Muscle of arm (tissue), 12 donors: Measurements from ENCODE around the gene THUMPD2. TPM values are rescaled to one million over a fixed set of nuclear protein-coding genes. Genes with fewer than 3 reads are reported as not detected.

ENCODE experiments used
- DNase-seq: peaks from one replicate; pipeline ENCODE4 v3.0.0-alpha.2; 2013
- polyA plus RNA-seq, 12 donors: library from polyadenylated mRNA; unstranded; fragments of 120-200 nt; gene quantifications; one replicate each; pipeline ENCODE4 v1.2.1, GENCODE V29; 2013; ENCODE audit not compliant: insufficient read length in 12 of 12

THUMPD2 gene
- polyA plus RNA-seq, 12 donors, result 13.3 to 28.2 (median 18.3) TPM; not detected in 1

GRCh38 chr2:39719317-39719716 is 59.7 kb downstream of the THUMPD2 start:
- no peak for DNase-seq

DNA sequence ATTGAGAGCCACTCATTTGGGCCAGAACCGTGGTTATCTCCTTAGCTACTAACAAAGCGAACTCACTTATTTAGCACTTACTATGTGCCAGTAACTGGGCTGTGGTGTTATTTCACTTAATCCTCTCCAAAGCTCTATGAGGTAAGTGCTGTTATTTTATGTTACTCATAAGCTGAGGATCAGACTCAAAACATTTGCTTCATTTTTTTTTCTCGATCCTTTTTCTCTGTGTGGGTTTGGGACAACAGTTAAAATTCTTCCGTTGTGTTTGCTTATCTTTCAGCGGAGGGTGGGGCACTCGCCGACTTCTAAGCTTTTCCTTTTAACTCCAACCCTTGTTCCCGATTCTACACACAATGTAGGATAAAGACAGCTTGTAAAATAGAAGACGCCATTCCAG is 60.6 kb downstream of the THUMPD2 start:
- no peak for DNase-seq

DNA sequence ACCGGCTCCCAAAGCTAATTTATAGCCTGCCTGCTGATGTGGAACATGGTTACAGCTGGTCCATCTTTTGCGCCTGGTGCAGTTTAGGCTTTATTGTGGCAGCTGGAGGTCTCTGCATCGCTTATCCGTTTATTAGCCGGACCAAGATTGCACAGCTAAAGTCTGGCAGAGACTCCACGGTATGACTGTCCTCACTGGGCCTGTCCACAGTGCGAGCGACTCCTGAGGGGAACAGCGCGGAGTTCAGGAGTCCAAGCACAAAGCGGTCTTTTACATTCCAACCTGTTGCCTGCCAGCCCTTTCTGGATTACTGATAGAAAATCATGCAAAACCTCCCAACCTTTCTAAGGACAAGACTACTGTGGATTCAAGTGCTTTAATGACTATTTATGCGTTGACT is 62.0 kb downstream of the THUMPD2 start:
- no peak for DNase-seq

DNA sequence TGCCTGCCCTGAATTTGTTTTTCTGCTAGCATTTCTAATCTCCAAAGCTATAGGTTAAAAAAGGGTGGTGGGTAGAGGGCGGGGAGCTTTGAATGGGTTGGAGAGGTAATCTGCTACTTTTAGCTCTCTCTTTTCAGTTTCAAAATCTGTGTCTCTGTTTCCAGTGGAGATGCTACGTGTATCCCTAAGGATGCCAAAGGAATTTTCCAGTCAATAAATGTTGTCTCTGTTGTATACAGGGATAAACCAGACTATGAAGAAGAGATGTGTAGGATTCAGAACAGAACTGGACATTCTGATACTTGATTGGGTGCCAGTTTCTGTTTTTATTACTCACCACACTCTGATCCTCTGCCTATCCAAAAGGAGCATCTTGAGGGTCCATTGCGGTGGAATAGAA is 63.2 kb downstream of the THUMPD2 start:
- no peak for DNase-seq

DNA sequence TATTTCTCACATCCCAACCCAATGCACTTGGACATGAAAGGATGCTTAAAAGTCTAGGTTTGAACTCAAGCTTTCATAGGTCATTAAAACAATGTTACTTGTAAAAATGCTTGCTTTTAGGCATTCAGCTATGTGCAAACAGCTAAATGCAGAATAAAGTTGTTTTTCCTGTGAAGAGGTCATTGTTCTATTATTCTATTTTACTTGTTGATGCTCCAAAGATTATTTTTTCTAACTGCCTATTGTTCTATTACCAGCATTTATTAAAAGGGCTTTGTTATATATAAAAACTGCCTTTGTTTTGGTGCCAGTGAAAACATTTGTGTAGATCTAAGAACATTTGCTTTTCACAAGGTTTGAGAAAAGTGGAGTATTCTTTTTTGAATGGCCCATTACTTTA is 64.0 kb downstream of the THUMPD2 start:
- DNase-seq, result no peak

DNA sequence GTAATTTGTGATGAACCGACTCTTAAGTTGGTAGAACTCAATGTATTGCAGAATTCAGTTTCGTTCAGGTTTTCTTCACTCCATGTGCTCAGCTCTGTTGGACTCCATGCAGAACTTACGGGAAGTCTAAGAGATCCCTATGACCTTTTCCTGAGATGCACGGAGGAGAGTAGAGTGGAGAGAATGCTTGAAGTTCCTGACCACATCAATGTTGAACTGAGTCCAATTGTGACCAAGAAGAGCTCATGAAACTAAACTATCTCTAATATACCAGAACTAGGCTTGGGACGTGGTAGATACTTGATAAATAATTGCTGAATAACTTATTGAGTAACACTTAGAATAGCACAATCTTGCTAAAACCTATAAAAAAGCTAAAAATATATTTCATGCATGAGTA is 66.1 kb downstream of the THUMPD2 start:
- no peak for DNase-seq

DNA sequence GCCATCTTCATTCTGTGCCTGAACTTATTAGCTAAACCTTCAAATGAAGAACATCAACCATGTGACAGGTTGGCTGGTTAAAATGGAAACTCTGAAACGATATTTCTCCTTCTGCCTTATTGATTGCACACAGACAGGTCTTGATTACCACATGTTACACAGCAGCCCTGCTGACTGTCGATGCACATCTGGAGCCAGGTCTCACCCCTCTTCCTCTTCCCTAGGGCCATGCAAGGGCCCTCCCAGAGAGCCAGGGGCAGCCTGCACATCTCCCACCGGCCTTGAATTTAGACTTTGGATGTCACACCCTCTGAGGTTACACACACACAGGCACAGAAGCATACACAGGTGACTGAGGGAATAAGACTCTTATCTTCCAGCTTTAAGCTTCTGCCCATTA is 68.3 kb downstream of the THUMPD2 start:
- DNase-seq, result no peak

GRCh38 chr2:39708003-39708402 is 71.1 kb downstream of the THUMPD2 start:
- no peak for DNase-seq

- DNase-seq, result no peak
Observed at GRCh38 chr2:39706945-39707344, 72.1 kb downstream of the THUMPD2 start.

DNA sequence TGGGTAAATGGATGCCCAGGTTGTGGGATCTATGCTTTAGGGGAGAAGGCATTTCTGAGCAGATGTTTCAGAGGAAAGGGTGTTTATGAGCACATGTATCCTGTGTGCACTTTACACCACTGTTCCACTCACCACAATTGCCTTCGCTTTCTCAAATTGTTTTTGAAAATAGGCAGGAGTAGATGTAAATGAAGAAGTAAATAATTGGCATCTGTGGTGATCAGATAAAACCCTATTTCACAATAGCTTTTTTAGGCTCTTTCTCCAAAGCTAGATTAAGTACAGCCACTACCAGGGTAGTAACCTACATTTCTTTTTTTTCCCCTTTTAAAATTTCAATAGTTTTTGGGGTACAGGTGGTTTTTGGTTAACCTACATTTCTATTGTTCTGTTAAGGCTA is 72.7 kb downstream of the THUMPD2 start:
- no peak for DNase-seq

- no peak for DNase-seq
Observed at GRCh38 chr2:39705638-39706037, 73.4 kb downstream of the THUMPD2 start.

- DNase-seq, result no peak
Observed at GRCh38 chr2:39704540-39704939, 74.5 kb downstream of the THUMPD2 start.

GRCh38 chr2:39703181-39703872 is 75.7 kb downstream of the THUMPD2 start:
- no peak for DNase-seq

DNA sequence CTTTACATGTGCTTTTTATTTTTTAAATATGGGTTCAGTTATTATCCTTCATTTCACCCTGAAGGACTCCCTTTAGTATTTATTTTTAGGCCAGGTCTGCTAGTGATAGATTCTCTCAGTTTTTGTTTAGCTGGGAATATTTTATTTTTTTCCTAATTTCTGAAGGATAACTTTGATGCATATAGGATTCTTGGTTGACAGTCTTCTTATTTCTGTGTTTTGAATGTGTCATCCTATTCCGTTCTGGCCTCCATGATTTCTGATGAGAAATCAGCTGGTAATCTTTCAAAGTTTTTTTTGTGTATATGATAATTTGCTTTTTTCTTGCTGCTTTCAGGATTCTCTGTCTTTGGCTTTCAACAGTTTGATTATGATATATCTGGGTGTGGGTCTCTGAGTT is 77.9 kb downstream of the THUMPD2 start:
- no peak for DNase-seq

DNA sequence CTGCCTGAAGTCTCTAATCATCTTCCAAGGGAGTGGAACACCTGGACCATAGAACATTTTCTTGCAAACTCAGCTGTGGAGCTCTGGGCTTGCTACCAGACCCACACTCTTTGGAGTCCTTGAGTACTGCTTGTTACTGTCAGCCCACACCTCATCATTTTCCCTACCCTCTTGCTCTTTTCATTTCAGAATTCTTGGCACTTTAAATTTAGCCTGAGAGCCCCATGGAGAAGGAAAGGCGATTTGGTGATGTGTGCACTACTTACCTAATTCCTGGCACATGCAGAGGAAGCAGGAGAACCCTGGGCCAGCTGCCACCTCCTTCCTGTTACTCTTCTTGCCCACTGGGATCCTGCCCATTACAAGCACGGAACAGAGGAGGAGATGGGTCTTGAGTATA is 81.6 kb downstream of the THUMPD2 start:
- peak; percentile 25 for DNase-seq

GRCh38 chr2:39696838-39697237 is 82.2 kb downstream of the THUMPD2 start:
- peak; percentile 36 for DNase-seq

DNA sequence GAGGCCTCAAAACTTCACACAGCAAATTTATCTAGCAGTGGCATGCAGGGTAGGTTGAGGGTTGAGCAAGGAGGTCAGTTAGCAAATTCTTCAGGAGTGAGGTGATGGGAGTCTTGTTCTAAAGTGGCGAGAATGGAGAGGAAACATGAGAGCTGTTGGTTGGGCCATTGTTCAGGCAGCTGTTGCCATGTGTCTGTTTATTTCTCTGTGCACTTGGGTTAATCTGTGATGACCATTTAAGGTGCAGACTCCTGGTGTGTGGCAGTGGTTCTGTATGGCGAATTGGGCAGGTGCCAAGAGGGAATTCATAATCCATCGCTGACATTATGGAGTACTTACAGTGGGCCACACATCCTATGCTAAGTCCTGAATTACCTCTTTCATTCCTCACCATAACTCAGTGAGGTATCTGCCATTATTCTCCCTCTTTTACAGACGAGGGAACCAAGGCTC is 82.9 kb downstream of the THUMPD2 start:
- DNase-seq, result peak; percentile 18

DNA sequence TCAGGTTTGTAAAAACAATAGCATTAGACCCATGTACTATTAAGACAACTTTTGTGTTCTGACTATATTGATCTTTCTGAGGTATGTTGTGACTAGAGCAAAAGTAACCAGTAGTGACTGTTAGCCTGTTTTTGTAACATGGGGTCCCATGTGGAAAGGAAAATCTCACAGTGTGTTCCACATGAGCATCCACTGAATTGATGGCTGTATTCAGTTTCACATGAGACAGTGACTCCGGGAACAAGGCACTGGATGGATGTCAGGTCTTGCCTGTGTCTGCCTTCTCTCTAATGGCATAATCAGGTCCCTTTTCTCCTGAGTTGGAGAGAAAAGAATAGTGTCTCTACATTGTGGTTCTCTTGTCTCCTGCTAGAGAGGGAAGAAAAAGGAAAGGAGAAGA is 85.8 kb downstream of the THUMPD2 start:
- no peak for DNase-seq

DNA sequence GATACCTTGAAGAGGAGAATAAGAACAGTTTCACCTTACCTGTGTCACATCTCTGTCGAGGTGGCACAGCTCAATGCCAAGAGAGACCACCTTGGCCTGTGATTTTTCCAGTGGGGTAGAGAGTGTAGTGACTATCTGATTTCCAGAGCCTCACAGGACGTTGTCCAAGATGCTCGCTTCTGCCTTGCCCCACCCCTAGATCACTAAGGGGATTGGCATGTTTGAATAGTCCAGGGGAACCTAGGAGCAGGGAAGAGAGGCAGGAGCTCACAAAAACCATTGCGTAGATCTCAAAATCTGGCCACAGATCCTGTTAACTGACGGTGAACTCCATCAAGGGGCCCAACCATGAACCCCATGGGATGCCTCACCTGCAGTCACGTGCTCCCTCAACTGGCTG is 89.2 kb downstream of the THUMPD2 start:
- no peak for DNase-seq

GRCh38 chr2:39689272-39689841 is 89.7 kb downstream of the THUMPD2 start:
- no peak for DNase-seq

DNA sequence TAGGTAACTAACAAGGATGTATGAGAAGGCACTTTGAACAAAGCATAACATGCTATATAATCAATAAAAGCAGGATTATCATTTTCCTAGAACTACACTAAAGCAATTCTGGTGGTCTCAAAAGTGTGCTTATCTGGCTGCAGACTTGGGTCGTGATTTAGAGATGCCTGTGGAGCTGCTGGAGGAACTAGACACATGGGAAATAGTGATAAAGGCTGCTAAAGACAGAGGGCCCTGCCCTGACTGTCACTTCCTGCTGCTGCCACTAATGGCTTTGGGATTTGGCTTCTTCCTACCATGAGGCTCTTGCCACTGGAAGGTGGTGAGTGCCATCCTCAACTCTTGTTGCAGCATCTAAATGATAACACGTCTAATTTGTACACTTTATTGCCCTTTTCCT is 90.9 kb downstream of the THUMPD2 start:
- DNase-seq, result no peak

DNA sequence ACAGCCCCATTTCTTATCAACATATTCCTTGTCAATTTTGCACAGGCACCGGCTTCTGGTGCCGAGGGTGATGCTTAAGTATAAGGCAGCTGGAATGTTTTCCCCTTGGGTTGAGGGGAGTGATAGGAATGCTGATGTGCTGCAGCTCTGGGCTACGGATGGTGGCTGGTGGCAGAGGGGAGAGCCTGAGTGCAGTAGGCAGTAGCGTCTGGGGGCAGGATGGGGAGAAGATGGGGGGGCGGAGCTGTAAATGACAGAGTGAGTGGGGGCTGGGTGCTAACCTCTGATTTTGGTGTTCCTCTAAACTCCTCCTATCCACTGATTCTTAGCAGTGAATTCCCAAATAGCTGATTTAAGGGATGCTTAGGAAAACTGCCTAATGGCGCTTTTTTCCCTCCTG is 92.6 kb downstream of the THUMPD2 start:
- no peak for DNase-seq
